ENCODE results near the gene SRSF3.

GRCh38 chr6:36590237-36590636 lies 3.9 kb upstream of the SRSF3 start:
- TF ChIP-seq EZH2 (IDR thresholded peaks at IDR 0.05; ENCODE audit: borderline replicate concordance, low read length) (no peak), CTCF (IDR thresholded peaks at IDR 0.05; ENCODE audit: low read length) (no peak)
